Bone marrow (tissue), 2 donors: ENCODE measurements around the gene SH3BP5.

Experiments used
- DNase-seq, 2 donors: peaks; one replicate each; lab custom pipeline; 2025; lab: John Stamatoyannopoulos, UW

SH3BP5 gene

GRCh38 chr3:15298504-15298903 is 33.9 kb downstream of the SH3BP5 start:
- DNase-seq, result no peak

GRCh38 chr3:15297608-15298350 is 34.6 kb downstream of the SH3BP5 start:
- no peak for DNase-seq

DNA sequence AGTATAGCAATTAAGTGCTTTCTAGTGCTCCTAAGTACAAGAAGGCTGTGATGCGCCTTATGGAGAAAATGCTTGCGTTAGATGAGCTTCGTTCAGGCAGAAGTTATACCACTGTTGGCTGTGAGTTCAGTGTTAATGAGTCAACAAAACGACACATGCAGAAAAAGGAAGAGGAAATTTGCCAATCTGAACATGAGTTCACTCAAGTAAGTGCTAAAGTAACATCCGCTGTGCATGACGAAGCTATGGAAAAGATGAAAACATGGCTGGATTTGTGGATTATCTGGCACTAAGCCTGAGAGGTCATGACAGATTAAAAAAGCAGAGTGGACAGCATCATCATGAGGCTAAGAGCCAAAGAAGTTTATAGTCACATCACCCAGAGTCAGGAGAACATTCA is 36.9 kb downstream of the SH3BP5 start:
- DNase-seq, result peak in 1 of 2 donors; percentile 85

DNA sequence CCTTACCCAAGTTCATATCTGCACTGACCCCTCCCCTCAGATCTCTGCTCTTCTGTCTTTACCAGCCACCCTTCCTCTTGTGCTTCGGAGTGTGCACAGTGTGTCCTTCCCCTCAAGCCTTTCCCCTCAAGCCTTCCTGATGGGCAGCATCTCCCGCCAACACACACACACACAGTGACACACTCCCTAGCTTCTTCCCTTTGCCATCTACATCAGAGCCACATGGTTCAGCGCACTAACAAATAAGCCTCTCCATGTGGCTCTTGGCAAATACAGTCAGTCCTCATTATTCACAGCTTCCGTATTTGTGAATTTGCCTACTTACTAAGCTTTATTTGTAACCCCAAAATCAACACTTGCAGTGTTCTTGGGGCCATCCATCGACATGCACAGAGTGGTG is 37.5 kb downstream of the SH3BP5 start:
- peak in 1 of 2 donors; percentile 34 for DNase-seq

DNA sequence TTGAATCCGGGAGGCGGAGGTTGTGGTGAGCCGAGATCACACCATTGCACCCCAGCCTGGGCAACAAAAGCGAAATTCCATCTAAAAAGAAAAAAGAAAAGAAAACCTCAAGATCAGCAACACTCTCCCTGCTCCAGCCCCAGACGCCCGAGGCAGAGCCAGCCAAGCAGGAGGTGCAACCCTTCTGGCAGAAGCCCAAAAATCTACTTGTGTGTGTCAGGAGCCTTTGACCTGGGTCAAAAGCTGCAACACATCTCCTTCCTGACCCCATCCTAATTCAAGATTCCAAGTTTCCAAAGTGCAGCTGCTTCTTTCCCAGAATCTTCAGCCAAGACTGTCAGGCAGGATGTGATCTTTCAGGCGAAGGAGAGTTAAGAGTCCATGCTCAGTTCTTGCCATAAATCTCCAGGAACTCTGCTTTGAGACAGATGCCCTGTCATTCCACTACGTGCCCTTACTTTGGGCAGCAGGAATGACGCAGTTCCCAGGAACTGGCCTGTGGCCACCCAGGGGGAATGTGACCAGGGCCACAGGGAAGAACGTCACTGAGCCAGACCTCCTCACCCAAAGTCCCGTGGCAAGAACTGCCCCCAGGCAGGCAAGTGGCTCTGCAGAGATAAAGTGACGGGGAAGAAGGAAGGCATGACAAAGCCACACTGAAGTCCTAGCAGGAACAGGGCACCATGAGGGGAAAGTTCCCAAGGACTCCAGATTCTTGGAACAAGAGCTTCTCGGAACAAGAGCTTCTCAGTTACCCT is 39.4 kb downstream of the SH3BP5 start:
- no peak for DNase-seq

GRCh38 chr3:15291589-15292541 is 40.5 kb downstream of the SH3BP5 start:
- peak in 1 of 2 donors; percentile 93 for DNase-seq

DNA sequence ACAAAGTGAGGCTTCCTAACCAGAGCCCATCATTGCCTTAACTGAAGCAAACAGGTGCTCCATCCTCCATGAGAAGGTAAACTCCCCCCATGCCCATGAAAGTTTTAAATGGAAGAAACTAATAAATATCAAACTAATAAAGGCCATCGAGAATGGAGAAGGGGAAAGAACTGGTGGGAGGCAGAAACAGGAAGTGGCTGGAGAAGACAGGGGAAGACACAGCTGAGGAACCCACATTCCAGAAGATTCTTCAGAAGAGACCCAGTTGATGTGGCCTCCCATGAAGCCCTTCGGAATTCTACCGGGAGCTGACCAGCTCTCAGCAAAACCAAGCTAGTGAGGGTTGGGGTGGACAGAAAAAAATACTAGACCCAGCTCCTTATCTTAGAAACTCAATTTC is 41.6 kb downstream of the SH3BP5 start:
- DNase-seq, result no peak

GRCh38 chr3:15289661-15290060 is 42.7 kb downstream of the SH3BP5 start:
- DNase-seq, result no peak

GRCh38 chr3:15288331-15289035 is 43.9 kb downstream of the SH3BP5 start:
- DNase-seq, result no peak

- peak in 1 of 2 donors; percentile 30 for DNase-seq
These were observed 44.6 kb downstream of the SH3BP5 start for GRCh38 chr3:15287565-15288330.

- DNase-seq, result no peak
These were observed 46.4 kb downstream of the SH3BP5 start for GRCh38 chr3:15286022-15286421.

DNA sequence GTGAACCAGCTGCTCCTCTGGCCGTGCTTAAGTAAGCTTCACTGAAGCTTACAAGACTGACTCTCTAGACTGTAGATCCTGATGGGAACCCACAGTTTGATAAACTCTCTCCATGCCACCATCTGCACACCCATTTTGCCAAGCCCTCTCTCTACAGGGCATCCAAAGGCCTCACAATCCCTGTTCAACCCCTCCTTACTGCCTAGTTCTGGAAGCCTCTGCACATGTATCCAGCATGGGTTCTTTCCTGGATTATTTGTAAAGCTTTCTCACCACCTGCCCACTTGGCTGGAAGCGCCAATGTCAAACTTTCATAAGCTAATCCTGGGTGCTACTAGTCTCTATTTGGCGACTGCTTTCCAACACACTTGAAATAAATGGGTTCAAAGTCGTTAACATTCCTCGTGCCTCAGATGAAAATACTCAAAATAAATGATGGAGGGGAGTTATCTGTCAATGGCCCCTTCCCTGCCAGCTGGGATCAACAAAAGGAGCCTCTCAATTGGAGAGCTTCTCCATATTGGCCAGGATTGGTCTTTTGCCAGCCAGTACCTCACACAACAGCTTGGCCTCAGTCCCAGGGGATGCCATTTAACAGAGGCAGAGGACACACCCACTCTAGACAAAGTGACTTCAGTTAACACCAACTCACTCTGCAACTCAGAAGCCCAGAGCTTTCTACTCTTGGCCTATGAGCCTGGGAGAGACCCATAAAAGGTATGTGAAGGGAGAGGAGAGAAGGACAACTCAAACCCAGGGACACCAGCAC is 48.1 kb downstream of the SH3BP5 start:
- DNase-seq, result no peak

DNA sequence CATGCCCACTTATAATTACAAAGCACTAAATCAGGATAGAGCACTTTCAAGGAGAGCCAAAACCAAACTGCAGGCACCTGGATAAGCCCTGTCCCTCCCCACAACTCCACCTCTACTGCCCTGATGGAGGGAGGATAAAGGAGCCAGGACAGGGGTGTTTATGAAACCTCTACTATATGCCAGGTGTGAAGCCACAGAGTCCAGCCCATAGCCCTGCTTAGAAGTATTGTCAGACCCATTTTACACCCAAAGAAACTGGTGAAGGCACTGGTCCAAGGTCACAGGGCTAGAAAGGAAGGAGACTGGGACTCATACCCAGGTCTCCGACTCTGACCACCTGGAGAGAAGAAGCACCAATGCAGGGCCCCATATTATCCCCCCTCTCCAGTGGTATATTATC is 48.7 kb downstream of the SH3BP5 start:
- no peak for DNase-seq

- no peak for DNase-seq
These were observed 50.6 kb downstream of the SH3BP5 start for GRCh38 chr3:15281817-15282216.

DNA sequence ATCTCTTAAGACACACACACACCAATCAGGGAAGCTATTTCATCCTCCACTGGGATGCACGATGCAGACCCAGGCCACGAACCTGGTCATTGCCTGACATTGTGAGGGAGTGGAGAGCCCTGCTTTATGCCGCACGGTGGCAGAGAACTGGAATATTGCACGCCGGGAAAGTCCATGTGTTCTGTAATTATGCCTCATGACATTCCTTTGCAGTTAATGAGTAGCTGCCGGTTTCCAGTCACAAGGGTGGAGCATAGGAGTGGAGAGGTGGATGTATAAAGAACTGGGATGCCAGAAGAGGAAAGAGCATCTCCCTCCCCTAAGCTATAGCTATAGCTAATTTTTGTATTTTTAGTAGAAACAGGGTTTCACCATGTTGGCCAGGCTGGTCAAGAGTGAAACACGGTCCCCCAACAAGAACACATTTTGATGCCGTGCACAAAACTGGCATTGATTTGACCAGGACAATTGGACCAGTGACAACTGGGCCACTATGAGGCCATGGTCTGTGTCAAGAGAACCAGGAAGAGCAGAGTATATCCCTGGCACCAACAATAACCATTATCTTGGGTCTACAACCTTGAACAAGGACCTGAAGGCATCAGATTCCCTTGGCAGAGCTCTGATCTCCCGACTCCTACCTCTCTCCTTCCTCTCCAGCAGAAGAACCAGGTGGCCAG is 51.4 kb downstream of the SH3BP5 start:
- no peak for DNase-seq

GRCh38 chr3:15279671-15280402 is 52.5 kb downstream of the SH3BP5 start:
- no peak for DNase-seq

GRCh38 chr3:15279205-15279604 is 53.2 kb downstream of the SH3BP5 start:
- no peak for DNase-seq

DNA sequence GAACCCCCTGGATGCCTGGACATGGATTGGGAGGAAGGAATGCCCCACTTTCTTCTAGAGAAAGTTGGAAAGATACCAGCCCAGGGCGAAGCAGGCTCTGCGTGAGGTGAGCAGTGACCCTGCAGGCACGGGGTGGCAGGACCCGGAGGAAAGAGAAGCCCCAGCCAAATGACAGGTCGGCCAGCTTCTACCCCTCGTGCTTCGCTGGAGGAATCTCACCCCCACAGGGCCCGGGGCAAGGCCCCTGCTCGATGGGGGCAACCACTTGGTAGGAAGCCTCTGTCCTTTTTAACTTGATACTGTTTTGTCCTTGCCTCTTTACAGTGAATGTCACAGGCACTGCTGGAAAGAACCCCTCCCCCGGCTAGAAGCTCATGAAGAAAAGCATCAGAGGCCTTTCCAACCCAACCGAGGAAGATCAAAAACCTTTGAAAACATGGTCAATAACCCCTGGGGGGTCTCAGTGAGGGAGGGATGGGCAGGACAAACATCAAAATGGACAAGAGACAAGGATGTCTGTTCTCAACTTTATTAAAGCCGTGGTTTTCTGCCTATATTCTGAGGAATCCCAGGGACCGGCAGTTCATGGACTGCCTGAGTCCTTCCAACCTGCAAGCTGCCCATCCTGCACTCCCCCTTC is 54.4 kb downstream of the SH3BP5 start:
- no peak for DNase-seq
